ENCODE measurements around the gene FOXS1. TPM values are rescaled to one million over a fixed set of nuclear protein-coding genes. Genes with fewer than 3 reads are reported as not detected.

FOXS1 gene
- under 1 TPM in 1 of 4 donors, not detected in 3; 0.55 TPM for total RNA-seq

DNA sequence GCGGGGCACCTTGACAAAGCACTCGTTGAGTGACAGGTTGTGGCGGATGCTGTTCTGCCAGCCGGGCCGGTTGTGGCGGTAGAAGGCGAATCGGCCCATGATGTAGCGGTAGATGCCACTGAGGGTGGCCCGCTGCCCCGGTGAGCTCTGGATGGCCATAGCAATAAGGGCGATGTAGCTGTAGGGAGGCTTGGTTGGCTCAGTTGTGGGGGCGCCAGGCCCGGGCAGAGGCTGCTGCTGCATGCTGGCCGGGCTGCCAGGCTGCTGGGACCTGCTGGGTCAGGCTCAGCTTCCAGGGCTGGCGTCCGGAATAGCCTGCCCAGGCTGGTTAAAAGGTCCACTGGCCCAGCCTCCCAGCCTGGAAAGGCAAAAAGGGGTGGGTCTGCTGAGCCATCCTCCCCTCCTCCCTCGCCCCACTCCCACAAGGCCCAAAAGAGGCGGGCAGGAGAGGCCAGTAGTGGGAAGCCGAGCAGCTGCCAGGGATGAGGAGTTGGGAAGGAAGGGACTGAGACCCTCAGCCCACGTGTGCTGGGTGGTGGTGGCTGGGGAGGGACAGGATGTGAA, at the start of gene FOXS1:
Gene FOXS1 (minus strand): TSS at position 305 of the 564 bp plus-strand sequence. CDS start 62 bp downstream, at position 243.
- Histone ChIP-seq H3K4me3 (no peak within 1 kb of the TSS), H3K36me3 (no peaks in the 10 kb centered on the region), H3K27me3 (peaks cover 12% of the 10 kb centered on the region), H3K9me3 (no peaks in the 10 kb centered on the region), H3K27ac (peak within 1 kb of the TSS in 1 of 4 donors; percentile 8), H3K4me1 (no peaks in the 10 kb centered on the region)
- WGBS, 2 donors (ENCODE audit: low coverage in 1 of 2): 72% methylated on average over 20 of the region's 21 CpGs; no CpG with 5 or more reads in 1 of the 2 donors
- no peak for DNase-seq
- TF ChIP-seq POLR2A (IDR thresholded peaks at IDR 0.05): no peak
- no peak for TF ChIP-seq CTCF (IDR thresholded peaks at IDR 0.05)
- TF ChIP-seq POLR2AphosphoS5 (IDR thresholded peaks at IDR 0.05): no peak
- TF ChIP-seq EP300 (IDR thresholded peaks at IDR 0.05; ENCODE audit: low read depth): no peak
- intact Hi-C loops (cut with DNase I; ENCODE audit: low total_unique reads) (no loop called here), in situ Hi-C loops (cut with MboI; ENCODE audit: low pct_ligation_motif_present in 1 of 4, low pct_unique_long_range_greater_than_20kb in 1 of 4, low sequenced_read_pairs in 3 of 4) (loop anchor here in 1 of 4 donors (10.0 kb wide), 1 partner anchor 99 kb away; no protein-coding TSS in a partner anchor)

DNA sequence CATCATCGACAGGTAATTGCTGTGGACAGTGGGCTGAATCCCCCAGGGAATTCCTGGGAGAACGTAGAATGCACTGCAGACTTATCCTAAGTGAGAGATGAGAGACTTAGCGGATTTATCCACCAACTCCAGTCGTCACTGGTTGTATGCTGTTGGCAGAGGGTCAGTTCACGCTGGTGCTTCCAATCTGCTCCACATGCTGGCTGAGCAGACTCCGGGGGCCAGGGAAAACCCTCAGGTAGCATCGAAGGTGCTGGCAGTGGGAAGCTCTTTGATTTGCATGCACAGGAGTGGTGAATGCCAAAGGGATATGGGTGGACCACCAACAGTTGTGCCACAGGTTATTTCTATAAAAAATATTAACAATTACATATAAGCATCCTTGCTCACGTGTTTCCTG, 45.2 kb upstream of the FOXS1 start:
- in situ Hi-C loops (cut with MboI; ENCODE audit: low pct_ligation_motif_present in 1 of 4, low pct_unique_long_range_greater_than_20kb in 1 of 4, low sequenced_read_pairs in 3 of 4): no loop called here
- no peak for TF ChIP-seq POLR2AphosphoS5 (IDR thresholded peaks at IDR 0.05)
- no peak for TF ChIP-seq POLR2A (IDR thresholded peaks at IDR 0.05)
- no peak for TF ChIP-seq CTCF (IDR thresholded peaks at IDR 0.05)
- no peak for TF ChIP-seq EP300 (IDR thresholded peaks at IDR 0.05; ENCODE audit: low read depth)
- 72 to 75% methylated on average over 4 to 8 of the region's 8 CpGs for WGBS, 2 donors (ENCODE audit: low coverage in 1 of 2)
- Histone ChIP-seq H3K27me3 (no peaks in the 10 kb centered on the region), H3K9me3 (no peaks in the 10 kb centered on the region), H3K4me3 (no peak overlapping the region), H3K4me1 (no peaks in the 10 kb centered on the region), H3K36me3 (no peaks in the 10 kb centered on the region), H3K27ac (no peak overlapping the region)
- intact Hi-C loops (cut with DNase I; ENCODE audit: low total_unique reads): no loop called here
- DNase-seq: no peak

GRCh38 chr20:31883829-31884228, 38.4 kb upstream of the FOXS1 start:
- in situ Hi-C loops (cut with MboI; ENCODE audit: low pct_ligation_motif_present in 1 of 4, low pct_unique_long_range_greater_than_20kb in 1 of 4, low sequenced_read_pairs in 3 of 4): no loop called here
- no peak for DNase-seq

GRCh38 chr20:31881945-31882344, 36.5 kb upstream of the FOXS1 start:
- no peak overlapping the region for H3K27ac ChIP-seq
- no peak for DNase-seq
- intact Hi-C loops (cut with DNase I; ENCODE audit: low total_unique reads): no loop called here
- peaks cover 0 to 10% (median 2%) of the 10 kb centered on the region in 4 donors for H3K4me1 ChIP-seq
- no peaks in the 10 kb centered on the region for H3K36me3 ChIP-seq
- H3K4me3 ChIP-seq: no peak overlapping the region
- no peaks in the 10 kb centered on the region for H3K27me3 ChIP-seq
- in situ Hi-C loops (cut with MboI; ENCODE audit: low pct_ligation_motif_present in 1 of 4, low pct_unique_long_range_greater_than_20kb in 1 of 4, low sequenced_read_pairs in 3 of 4): no loop called here
- TF ChIP-seq CTCF (IDR thresholded peaks at IDR 0.05) (no peak), EP300 (IDR thresholded peaks at IDR 0.05; ENCODE audit: low read depth) (no peak), POLR2A (IDR thresholded peaks at IDR 0.05) (no peak), POLR2AphosphoS5 (IDR thresholded peaks at IDR 0.05) (no peak)
- 52% methylated on average over 5 of the region's 5 CpGs; no CpG with 5 or more reads in 1 of the 2 donors for WGBS, 2 donors (ENCODE audit: low coverage in 1 of 2)
- no peaks in the 10 kb centered on the region for H3K9me3 ChIP-seq

More at GRCh38 chr20:31883829-31884228, 38.4 kb upstream of the FOXS1 start:
- Histone ChIP-seq H3K4me3 (no peak overlapping the region), H3K27me3 (no peaks in the 10 kb centered on the region), H3K36me3 (no peaks in the 10 kb centered on the region), H3K4me1 (peaks cover 0 to 10% (median 2%) of the 10 kb centered on the region in 4 donors), H3K27ac (no peak overlapping the region), H3K9me3 (no peaks in the 10 kb centered on the region)
- intact Hi-C loops (cut with DNase I; ENCODE audit: low total_unique reads): no loop called here
- TF ChIP-seq POLR2AphosphoS5 (IDR thresholded peaks at IDR 0.05): no peak
- no peak for TF ChIP-seq POLR2A (IDR thresholded peaks at IDR 0.05)
- TF ChIP-seq CTCF (IDR thresholded peaks at IDR 0.05): no peak
- no peak for TF ChIP-seq EP300 (IDR thresholded peaks at IDR 0.05; ENCODE audit: low read depth)
